Progenitor cell of endocrine pancreas (in vitro differentiated cells): ENCODE measurements around the gene RAD51B. TPM values are rescaled to one million over a fixed set of nuclear protein-coding genes. Genes with fewer than 3 reads are reported as not detected.

Experiments used
- DNase-seq: peaks from one replicate; pipeline ENCODE4 v3.0.0; 2021; ENCODE audit warnings: low spot score; ENCODE audit not compliant: unreplicated experiment
- H3K27ac Mint-ChIP-seq: 2 replicates; pipeline ENCODE4 v1.8.0; 2021; ENCODE audit warnings: mild to moderate bottlenecking, moderate library complexity, mixed read lengths
- H3K27me3 Mint-ChIP-seq: 2 replicates; pipeline ENCODE4 v1.8.0; 2021; ENCODE audit warnings: mixed read lengths
- H3K36me3 Mint-ChIP-seq: 2 replicates; pipeline ENCODE4 v1.8.0; 2022; ENCODE audit warnings: mixed read lengths; ENCODE audit not compliant: insufficient read depth
- H3K4me1 Mint-ChIP-seq: 2 replicates; pipeline ENCODE4 v1.8.0; 2021; ENCODE audit warnings: low read depth, mixed read lengths
- H3K4me3 Mint-ChIP-seq: 2 replicates; pipeline ENCODE4 v1.8.0; 2021; ENCODE audit warnings: low read depth, mild to moderate bottlenecking, moderate library complexity, mixed read lengths
- H3K9me3 Mint-ChIP-seq: 2 replicates; pipeline ENCODE4 v1.8.0; 2021; ENCODE audit warnings: low read depth, mixed read lengths
- CTCF ChIP-seq: fragments of 200-600 bp; sonication (generic); IDR thresholded peaks from one replicate; pipeline ENCODE4 v1.5.0; 2021; ENCODE audit warnings: antibody characterized with exemption, mild to moderate bottlenecking; ENCODE audit not compliant: unreplicated experiment
- total RNA-seq: library from RNA; stranded (reverse); gene quantifications from 2 replicates; pipeline ENCODE4 v1.2.1, GENCODE V29; 2021

RAD51B gene
- total RNA-seq, 1 donor from 2014 or later = 24.7 TPM

- no peak for TF ChIP-seq CTCF
- Mint-ChIP-seq H3K4me3 (no peak overlapping the region), H3K4me1 (no peaks in the 10 kb centered on the region), H3K27me3 (no peaks in the 10 kb centered on the region), H3K9me3 (peaks cover 32% of the 10 kb centered on the region), H3K36me3 (peaks cover 11% of the 10 kb centered on the region), H3K27ac (no peak overlapping the region)
- no peak for DNase-seq
Measured at GRCh38 chr14:68532496-68532895, 712.9 kb downstream of the RAD51B start.

- Mint-ChIP-seq H3K27ac (no peak overlapping the region), H3K27me3 (no peaks in the 10 kb centered on the region), H3K4me1 (peaks cover 7% of the 10 kb centered on the region), H3K4me3 (no peak overlapping the region), H3K36me3 (peaks cover 11% of the 10 kb centered on the region), H3K9me3 (peaks cover 30% of the 10 kb centered on the region)
- TF ChIP-seq CTCF = no peak
- DNase-seq = no peak
Measured at GRCh38 chr14:68534276-68534675, 714.7 kb downstream of the RAD51B start.

- no peak overlapping the region for H3K4me3 Mint-ChIP-seq
- no peak for TF ChIP-seq CTCF
- peak overlapping the region; percentile 30 for H3K27ac Mint-ChIP-seq
- H3K4me1 Mint-ChIP-seq = peaks cover 12% of the 10 kb centered on the region
- H3K36me3 Mint-ChIP-seq = peaks cover 7% of the 10 kb centered on the region
- DNase-seq = no peak
- peaks cover 21% of the 10 kb centered on the region for H3K9me3 Mint-ChIP-seq
- H3K27me3 Mint-ChIP-seq = no peaks in the 10 kb centered on the region
Measured at GRCh38 chr14:68535404-68536017, 715.9 kb downstream of the RAD51B start.

GRCh38 chr14:68536018-68536410, 716.4 kb downstream of the RAD51B start:
- Mint-ChIP-seq H3K27me3 (no peaks in the 10 kb centered on the region), H3K4me3 (no peak overlapping the region), H3K9me3 (peaks cover 18% of the 10 kb centered on the region), H3K27ac (no peak overlapping the region), H3K36me3 (peaks cover 5% of the 10 kb centered on the region), H3K4me1 (peaks cover 12% of the 10 kb centered on the region)
- DNase-seq = no peak
- TF ChIP-seq CTCF = no peak

GRCh38 chr14:68538639-68539038, 719.1 kb downstream of the RAD51B start:
- no peak overlapping the region for H3K27ac Mint-ChIP-seq
- H3K4me3 Mint-ChIP-seq = no peak overlapping the region
- peaks cover 2% of the 10 kb centered on the region for H3K36me3 Mint-ChIP-seq
- DNase-seq = no peak
- no peaks in the 10 kb centered on the region for H3K27me3 Mint-ChIP-seq
- peaks cover 7% of the 10 kb centered on the region for H3K9me3 Mint-ChIP-seq
- TF ChIP-seq CTCF = no peak
- peaks cover 12% of the 10 kb centered on the region for H3K4me1 Mint-ChIP-seq
